Adrenal gland (tissue), 5 donors: ENCODE measurements around the gene ARHGEF39.
"Not testable (repeated sequence)": the region's sequence is repeated elsewhere in the genome, so short reads cannot be mapped to it uniquely, and the experiment has no call there.

Experiments
- CTCF ChIP-seq, 6 experiments: fragments of 450-650 bp in 4 of 6; fragments of 200-600 bp in 2 of 6; sonication (generic) in 1 of 6; IDR thresholded peaks; 1 replicate in 5 of 6; 2 replicates in 1 of 6; pipeline versions ENCODE4 v1.5.1 to v1.8.0; 2016 to 2021; ENCODE audit warnings: antibody characterized with exemption in 6 of 6, mild to moderate bottlenecking in 2 of 6, moderate library complexity in 1 of 6
- POLR2A ChIP-seq, 2 donors: fragments of 450-650 bp; IDR thresholded peaks; one replicate each; pipeline ENCODE4 v1.6.1; 2017; ENCODE audit warnings: antibody characterized with exemption in 2 of 2, mild to moderate bottlenecking in 2 of 2, moderate library complexity in 1 of 2
- donor health status: DM: no; HTN: no; CAD: no.

- TF ChIP-seq CTCF, POLR2A (IDR thresholded peaks at IDR 0.05): not testable (repeated sequence)
These were observed 25.8 kb downstream of the ARHGEF39 start for GRCh38 chr9:35639225-35639624.
